ENCODE measurements around the gene PRKD2.

GRCh38 chr19:46742926-46743480 is 26.1 kb upstream of the PRKD2 start:
- TF ChIP-seq CTCF (conservative IDR thresholded peaks at IDR 0.05 in 1 of 2, IDR thresholded peaks at IDR 0.05 in 1 of 2; ENCODE audit: extremely low read depth in 1 of 2, insufficient read depth in 1 of 2, low read depth in 1 of 2, low read length in 2 of 2) (no peak), EZH2 (IDR thresholded peaks at IDR 0.05; ENCODE audit: borderline replicate concordance, low read length) (no peak)

Data from mammary epithelial cell (primary cell).